ENCODE results near the gene TMEM18.

Gene TMEM18

GRCh38 chr2:664063-664462 lies 13.1 kb downstream of the TMEM18 start:
- TF ChIP-seq TAF1 (IDR thresholded peaks at IDR 0.05; ENCODE audit: low read depth) (no peak), MAX (IDR thresholded peaks at IDR 0.05) (no peak), CREB1 (IDR thresholded peaks at IDR 0.05; ENCODE audit: low read depth) (no peak), YY1 (IDR thresholded peaks at IDR 0.05; ENCODE audit: low read depth) (no peak), REST (IDR thresholded peaks at IDR 0.05; ENCODE audit: low read depth) (no peak), TEAD4 (IDR thresholded peaks at IDR 0.05) (no peak), NFIC (IDR thresholded peaks at IDR 0.05) (no peak), FOXM1 (IDR thresholded peaks at IDR 0.05; ENCODE audit: borderline replicate concordance, low read depth) (no peak), EGR1 (IDR thresholded peaks at IDR 0.05) (no peak), TCF12 (IDR thresholded peaks at IDR 0.05; ENCODE audit: low read depth) (no peak), ZBTB7A (IDR thresholded peaks at IDR 0.05; ENCODE audit: low read depth) (no peak), RAD21 (IDR thresholded peaks at IDR 0.05; ENCODE audit: low read depth) (no peak), EP300 (IDR thresholded peaks at IDR 0.05; ENCODE audit: borderline replicate concordance) (no peak), CEBPB (IDR thresholded peaks at IDR 0.05) (no peak)
- TF ChIP-seq, protein P1, sequence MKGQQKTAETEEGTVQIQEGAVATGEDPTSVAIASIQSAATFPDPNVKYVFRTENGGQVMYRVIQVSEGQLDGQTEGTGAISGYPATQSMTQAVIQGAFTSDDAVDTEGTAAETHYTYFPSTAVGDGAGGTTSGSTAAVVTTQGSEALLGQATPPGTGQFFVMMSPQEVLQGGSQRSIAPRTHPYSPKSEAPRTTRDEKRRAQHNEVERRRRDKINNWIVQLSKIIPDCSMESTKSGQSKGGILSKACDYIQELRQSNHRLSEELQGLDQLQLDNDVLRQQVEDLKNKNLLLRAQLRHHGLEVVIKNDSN (IDR thresholded peaks at IDR 0.05), result no peak

GRCh38 chr2:663221-663620 lies 14.0 kb downstream of the TMEM18 start:
- TF ChIP-seq CEBPB (IDR thresholded peaks at IDR 0.05), result no peak
- no peak for TF ChIP-seq TEAD4 (IDR thresholded peaks at IDR 0.05)
- no peak for TF ChIP-seq YY1 (IDR thresholded peaks at IDR 0.05; ENCODE audit: low read depth)
- TF ChIP-seq MAX (IDR thresholded peaks at IDR 0.05), result no peak
- no peak for TF ChIP-seq TCF12 (IDR thresholded peaks at IDR 0.05; ENCODE audit: low read depth)
- TF ChIP-seq EGR1 (IDR thresholded peaks at IDR 0.05), result no peak
- no peak for TF ChIP-seq EP300 (IDR thresholded peaks at IDR 0.05; ENCODE audit: borderline replicate concordance)
- no peak for TF ChIP-seq TAF1 (IDR thresholded peaks at IDR 0.05; ENCODE audit: low read depth)
- no peak for TF ChIP-seq ZBTB7A (IDR thresholded peaks at IDR 0.05; ENCODE audit: low read depth)
- no peak for TF ChIP-seq REST (IDR thresholded peaks at IDR 0.05; ENCODE audit: low read depth)
- no peak for TF ChIP-seq RAD21 (IDR thresholded peaks at IDR 0.05; ENCODE audit: low read depth)
- TF ChIP-seq CREB1 (IDR thresholded peaks at IDR 0.05; ENCODE audit: low read depth), result no peak
- no peak for TF ChIP-seq FOXM1 (IDR thresholded peaks at IDR 0.05; ENCODE audit: borderline replicate concordance, low read depth)
- TF ChIP-seq, protein P1 (IDR thresholded peaks at IDR 0.05), result no peak
- no peak for TF ChIP-seq NFIC (IDR thresholded peaks at IDR 0.05)

- no peak for TF ChIP-seq EP300 (IDR thresholded peaks at IDR 0.05; ENCODE audit: borderline replicate concordance)
- no peak for TF ChIP-seq EGR1 (IDR thresholded peaks at IDR 0.05)
- TF ChIP-seq NFIC (IDR thresholded peaks at IDR 0.05), result no peak
- no peak for TF ChIP-seq TCF12 (IDR thresholded peaks at IDR 0.05; ENCODE audit: low read depth)
- TF ChIP-seq FOXM1 (IDR thresholded peaks at IDR 0.05; ENCODE audit: borderline replicate concordance, low read depth), result no peak
- no peak for TF ChIP-seq CEBPB (IDR thresholded peaks at IDR 0.05)
- TF ChIP-seq ZBTB7A (IDR thresholded peaks at IDR 0.05; ENCODE audit: low read depth), result no peak
- TF ChIP-seq REST (IDR thresholded peaks at IDR 0.05; ENCODE audit: low read depth), result no peak
- TF ChIP-seq YY1 (IDR thresholded peaks at IDR 0.05; ENCODE audit: low read depth), result no peak
- TF ChIP-seq TEAD4 (IDR thresholded peaks at IDR 0.05), result no peak
- no peak for TF ChIP-seq RAD21 (IDR thresholded peaks at IDR 0.05; ENCODE audit: low read depth)
- TF ChIP-seq MAX (IDR thresholded peaks at IDR 0.05), result no peak
- TF ChIP-seq CREB1 (IDR thresholded peaks at IDR 0.05; ENCODE audit: low read depth), result no peak
- TF ChIP-seq, protein P1 (IDR thresholded peaks at IDR 0.05), result no peak
- TF ChIP-seq TAF1 (IDR thresholded peaks at IDR 0.05; ENCODE audit: low read depth), result no peak
Observed at GRCh38 chr2:661360-661635, 15.9 kb downstream of the TMEM18 start.

Data from Ishikawa (cell line).